K562 treated with DMSO at 1 percent for 4 hours (cell line): ENCODE measurements around the gene TMEM121B. TPM values are rescaled to one million over a fixed set of nuclear protein-coding genes. Genes with fewer than 3 reads are reported as not detected.

Source experiments
- total RNA-seq: library from RNA; unstranded; fragments of 300-600 nt; gene quantifications from 2 replicates; pipeline ENCODE4 v1.2.3, GENCODE V29; 2022; ENCODE audit not compliant: insufficient read depth

Gene TMEM121B
- total RNA-seq = not detected in 2 replicates

DNA sequence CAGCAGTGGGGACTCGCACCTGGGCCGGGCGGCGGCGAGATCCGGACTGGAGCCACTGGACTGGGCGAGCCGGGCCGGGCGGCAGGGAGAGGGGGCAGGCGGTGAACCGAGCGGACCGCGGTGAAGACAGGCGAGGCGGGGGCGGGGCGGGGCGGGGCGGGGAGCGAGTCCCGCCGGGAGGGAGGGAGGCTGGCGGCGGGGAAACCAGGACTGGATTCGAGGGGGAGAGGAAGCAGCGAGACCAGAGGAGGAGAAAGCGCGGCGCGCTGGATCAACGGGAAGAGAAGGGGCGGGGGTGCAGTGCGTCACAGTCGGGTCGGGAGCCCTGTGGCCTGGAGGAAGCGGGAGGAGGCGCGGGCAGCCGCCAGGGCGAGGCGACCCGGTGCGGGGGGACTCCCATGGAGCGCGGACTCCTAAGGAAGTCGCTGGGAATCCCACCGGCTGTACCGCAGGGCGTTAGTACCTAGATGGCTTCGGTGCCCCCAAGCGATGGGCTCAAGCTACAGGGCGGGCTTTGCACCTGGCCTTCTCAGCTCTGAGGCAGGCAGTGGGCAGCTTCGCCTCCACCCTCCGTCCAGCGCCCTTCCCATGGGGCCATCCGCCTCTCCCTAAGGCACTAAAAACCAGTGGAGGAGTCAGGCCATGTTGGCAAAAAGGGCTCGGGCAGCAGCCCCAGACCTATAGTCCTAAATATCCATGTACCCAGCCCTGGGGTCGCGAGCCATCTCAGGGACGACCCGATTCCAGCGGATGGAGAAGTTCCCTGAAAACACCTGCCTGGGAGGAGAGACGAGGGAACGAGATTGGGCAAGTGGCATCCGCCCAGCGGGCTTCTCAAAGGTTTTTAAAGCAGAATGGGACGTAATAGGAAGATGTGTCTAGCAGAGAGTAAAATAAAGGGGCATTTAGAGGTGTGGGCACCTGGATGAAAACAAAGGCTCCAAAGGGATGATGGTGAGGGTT lies at the start of gene TMEM121B:
Gene TMEM121B (minus strand): TSS at position 128 of the 963 bp plus-strand sequence. CDS start 233 bp downstream, outside the sequence.

DNA sequence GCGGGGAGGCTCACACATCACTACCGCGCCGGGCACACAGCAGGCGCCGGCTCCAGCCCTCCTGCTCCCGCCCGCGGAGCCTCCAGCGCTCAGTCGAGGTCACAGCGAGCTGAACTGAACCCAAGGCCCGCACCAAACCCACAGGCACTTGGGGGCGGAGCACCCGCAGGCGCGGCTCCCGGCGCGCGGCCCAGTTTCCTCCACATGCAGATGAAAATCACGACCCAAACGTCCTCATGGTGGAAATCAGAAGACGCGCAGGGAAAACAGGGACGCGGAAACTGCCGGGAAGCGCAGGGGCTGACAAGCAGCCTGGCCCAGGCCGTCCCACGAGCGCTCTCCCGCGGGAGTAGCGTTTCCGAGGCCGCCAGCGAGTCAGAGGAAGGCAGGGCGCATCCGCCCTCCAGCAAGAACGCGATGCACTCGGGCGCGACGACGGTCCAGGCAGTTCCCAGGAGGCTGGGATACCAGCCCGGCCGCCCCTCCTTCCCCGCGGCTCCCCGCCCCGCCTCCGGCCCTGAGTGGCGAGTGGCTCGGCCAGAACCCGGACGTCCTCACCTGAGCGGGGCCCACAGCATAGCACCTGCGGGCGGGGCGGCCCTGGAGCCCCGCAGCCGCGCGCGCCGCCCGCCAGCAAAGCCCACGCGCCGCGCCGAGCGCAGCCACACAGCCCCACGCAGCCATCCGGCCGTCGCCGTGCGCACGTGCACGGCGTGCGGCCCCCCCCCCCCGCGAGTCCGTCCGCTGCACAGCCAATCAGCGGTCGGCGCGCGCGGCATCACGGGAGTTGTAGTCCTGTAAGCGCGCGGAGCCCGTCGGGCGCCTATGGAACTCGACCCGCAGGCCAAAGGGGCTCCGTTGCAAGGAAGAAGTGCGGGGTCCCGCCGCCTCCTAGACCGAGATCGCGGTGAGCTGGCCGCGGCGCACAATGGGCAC lies 37.7 kb upstream of the TMEM121B start, which contains the start of gene HDHD5:
Gene HDHD5 (minus strand): TSS at position 710 of the 936 bp plus-strand sequence. CDS start 26 bp downstream, at position 684.

DNA sequence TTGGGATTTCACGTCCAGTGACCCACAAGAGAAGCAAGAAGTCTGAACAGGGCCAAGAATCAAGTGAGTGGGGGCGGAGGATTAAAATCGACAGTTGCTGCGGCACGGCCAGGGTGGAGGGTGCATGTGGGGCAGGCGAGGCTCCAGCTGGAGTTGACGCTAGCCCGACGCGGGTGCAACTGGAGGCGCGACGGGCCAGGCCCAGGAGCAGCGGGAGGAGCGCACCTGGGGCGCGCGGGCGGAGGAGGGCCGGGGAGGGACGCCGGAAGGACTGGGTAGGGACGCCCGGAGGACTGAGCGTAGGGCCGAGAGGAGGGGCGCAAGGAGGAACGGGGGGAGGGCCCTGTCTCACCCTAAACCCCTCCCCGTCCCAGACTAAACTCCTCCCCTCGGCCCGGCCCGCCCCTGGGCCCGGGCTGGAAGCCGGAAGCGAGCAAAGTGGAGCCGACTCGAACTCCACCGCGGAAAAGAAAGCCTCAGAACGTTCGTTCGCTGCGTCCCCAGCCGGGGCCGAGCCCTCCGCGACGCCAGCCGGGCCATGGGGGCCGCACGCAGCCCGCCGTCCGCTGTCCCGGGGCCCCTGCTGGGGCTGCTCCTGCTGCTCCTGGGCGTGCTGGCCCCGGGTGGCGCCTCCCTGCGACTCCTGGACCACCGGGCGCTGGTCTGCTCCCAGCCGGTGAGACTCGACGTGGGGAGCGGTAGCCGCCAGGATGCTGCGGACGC lies 36.4 kb downstream of the TMEM121B start, which contains the start of gene IL17RA:
Gene IL17RA (plus strand): TSS at position 447 of the 723 bp plus-strand sequence. CDS start 92 bp downstream, at position 539.

Other genes starting within 250 kb of the TMEM121B start
- not detected in 2 replicates for gene GAB4, start 113.1 kb downstream of the TMEM121B start, total RNA-seq
- 6.4 and 7.1 TPM in 2 replicates for gene IL17RA, start 36.4 kb downstream of the TMEM121B start, total RNA-seq
- 7.5 and 12.0 TPM in 2 replicates for gene HDHD5, start 37.9 kb upstream of the TMEM121B start, total RNA-seq
- gene ADA2, start 98.1 kb upstream of the TMEM121B start, total RNA-seq = not detected in 2 replicates
- 0.21 and 0.28 TPM in 2 replicates for gene CECR2, start 248.1 kb upstream of the TMEM121B start, total RNA-seq